SKM-1 treated with dmso at 0.1 percent for 144 hours (cell line): Measurements from ENCODE around the gene COCH.
"Not testable (repeated sequence)": the region's sequence is repeated elsewhere in the genome, so short reads cannot be mapped to it uniquely, and the experiment has no call there.

ENCODE experiments used
- DNase-seq: peaks from one replicate; lab custom pipeline; 2025; ENCODE audit not compliant: unreplicated experiment; lab: John Stamatoyannopoulos, UW

The COCH gene

DNA sequence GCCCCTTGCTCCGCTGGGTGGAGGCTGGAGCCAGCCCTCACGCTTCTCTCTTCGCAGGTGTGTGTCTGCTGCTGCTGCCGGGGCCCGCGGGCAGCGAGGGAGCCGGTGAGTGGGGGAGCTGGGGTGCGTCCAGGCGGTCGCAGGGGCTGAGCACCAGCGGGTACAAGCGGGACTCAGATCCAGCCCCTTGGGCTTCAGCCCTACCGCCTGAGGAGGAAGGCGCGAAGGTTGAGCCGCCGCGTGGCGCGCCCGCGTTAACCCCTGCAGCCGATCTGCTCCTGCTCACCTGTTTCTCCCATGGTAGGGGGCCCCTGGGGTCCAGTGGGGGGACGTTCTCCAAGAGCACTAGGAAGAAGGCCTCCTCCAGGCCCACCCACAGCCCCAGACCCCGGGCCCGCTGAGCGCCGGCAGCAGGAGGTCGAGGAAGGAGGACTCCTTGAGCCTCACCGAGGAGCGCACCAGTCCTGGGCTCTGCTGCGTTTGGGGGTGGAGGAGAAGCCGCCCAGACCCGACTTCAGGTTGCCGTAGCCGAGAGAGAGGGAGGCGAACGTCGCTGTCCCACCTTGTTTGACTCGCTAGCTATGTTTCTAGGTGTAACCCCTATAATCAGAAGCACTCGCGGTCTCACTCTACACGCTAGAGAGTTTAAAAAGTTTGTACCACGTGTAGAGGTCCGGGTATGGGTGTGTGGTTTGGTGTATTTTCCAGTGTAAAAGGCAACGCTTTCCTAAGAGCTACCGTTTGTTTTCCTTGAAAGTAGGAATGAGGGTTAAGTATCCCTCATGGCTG lies 834 bp downstream of the COCH start:
- no peak for DNase-seq

- no peak for DNase-seq
Measured at GRCh38 chr14:30875788-30876053, 1.4 kb downstream of the COCH start.

DNA sequence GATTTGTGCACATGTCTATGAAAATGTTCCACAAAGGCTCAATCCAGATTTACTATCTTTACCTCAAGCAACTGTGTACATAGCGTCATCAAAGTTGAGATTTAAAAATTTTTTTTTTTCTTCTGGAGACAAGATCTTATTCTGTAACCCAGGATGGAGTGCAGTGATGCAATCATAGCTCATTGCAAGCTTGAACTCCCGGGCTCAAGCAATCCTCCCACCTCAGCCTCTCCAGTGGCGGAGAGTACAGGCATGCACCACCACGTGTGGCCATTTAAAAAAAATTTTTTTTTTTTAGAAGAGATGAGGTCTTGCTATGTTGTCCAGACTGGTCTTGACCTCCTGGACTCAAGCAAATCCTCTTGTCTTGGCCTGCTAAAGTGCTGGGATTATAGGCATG lies 2.3 kb downstream of the COCH start:
- DNase-seq: no peak

DNA sequence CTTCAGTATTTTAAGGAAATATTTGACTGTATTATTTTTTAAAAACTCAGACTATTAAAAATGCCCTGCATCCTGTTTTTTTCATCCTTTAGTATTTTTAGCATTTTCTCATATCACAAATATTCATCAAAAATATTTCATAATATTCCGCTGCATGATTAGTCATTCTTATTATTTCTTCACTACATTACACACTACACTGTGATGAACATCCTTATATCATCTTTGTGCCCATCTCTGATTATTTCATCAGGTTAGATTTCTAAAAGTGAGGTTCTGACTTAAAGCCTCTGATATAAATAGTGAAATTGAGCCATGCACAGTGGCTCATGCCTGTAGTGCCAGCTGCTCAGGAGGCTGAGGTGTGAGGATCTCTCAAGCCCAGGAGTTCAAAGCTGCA lies 8.1 kb downstream of the COCH start:
- no peak for DNase-seq

DNA sequence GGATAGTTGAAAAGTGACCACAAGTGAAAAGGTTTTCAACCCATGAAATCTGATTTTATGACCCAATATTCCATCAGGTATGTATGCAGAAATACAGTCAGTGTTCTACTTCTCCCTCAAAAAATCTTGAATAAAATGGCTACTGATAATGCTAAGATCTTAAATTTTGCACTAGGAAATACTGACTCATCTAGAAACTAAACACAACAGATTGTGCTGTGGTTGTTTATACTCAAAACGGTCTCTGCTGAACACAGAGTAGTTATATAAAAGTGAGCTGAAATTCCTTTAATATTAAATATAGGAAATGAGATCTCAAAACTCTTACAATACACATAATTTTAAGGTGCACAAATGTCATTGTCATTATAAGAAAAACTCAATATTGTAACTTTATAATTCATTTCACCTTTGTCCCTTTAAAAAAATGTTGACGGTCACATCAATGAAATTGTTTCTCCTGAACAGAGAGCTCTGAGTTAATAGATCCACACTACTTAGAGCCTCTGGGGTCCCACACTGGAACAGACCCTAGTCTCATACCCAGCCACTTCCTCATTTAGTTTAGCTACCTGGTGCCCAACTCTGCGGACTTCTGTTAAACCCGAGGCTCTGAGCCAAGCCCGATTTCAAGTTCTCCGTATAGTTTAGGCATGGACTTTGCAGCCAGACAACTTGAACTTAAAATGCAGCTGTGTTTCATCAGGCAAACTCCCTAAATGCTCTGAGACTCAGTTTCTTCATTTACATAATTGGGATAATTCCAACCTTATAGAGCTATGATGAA lies 9.3 kb downstream of the COCH start:
- DNase-seq: no peak

GRCh38 chr14:30884901-30885300 lies 10.5 kb downstream of the COCH start:
- DNase-seq: no peak

DNA sequence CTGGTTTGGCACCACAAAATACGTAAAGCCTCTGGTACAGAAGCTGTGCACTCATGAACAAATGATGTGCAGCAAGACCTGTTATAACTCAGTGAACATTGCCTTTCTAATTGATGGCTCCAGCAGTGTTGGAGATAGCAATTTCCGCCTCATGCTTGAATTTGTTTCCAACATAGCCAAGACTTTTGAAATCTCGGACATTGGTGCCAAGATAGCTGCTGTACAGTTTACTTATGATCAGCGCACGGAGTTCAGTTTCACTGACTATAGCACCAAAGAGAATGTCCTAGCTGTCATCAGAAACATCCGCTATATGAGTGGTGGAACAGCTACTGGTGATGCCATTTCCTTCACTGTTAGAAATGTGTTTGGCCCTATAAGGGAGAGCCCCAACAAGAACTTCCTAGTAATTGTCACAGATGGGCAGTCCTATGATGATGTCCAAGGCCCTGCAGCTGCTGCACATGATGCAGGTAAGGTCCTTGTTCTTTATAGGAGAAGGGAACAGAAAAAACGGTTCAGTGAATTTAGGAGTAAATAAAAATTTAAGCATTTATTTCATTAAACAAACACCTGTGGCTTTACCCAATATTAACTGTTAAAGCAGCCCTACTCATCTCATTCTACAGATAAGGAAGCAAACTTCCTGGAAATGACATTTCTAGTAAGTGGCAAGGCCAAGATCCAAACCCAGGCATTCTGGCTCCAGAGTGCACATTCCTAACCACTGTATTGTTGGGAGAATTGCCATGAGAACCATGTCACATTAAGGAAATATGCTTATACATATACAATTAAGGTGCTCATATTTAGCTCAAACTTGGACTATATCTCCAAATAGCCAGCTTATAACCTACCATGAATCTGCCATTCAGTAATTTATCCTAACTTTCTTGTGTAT lies 11.7 kb downstream of the COCH start:
- no peak for DNase-seq

DNA sequence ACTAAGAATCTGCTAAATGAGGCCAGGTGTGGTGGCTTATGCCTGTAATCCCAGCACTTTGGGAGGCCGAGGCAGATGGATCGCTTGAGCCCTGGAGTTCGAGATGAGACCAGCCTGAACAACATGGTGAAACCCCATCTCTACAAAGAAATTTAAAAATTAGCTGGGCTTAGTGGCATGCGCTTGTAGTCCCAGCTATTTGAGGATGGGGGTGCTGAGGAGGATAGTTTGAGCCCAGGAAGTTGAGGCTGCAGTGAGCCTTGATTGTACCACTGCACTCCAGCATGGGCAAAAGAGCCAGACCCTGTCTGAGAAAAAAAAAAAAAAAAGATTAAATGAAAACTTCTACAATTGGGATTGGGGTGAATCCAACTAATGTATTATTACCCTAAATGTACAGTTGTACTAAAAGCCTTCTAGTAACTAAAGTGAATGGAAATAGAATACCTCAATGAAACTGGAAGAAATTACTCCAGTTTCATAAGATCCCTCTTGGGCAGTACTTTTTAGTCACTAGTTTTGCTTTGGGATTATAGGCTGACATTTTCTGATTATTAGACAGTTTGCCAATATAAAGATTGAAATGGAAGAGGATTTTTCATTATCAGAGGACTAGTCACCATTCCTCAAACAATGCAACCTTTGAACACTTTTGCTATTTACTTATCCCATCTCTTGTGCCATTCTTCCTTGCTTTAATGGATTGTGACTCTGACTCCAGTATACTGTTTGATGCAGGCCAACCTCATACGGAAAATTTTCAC lies 14.3 kb downstream of the COCH start:
- DNase-seq: no peak

DNA sequence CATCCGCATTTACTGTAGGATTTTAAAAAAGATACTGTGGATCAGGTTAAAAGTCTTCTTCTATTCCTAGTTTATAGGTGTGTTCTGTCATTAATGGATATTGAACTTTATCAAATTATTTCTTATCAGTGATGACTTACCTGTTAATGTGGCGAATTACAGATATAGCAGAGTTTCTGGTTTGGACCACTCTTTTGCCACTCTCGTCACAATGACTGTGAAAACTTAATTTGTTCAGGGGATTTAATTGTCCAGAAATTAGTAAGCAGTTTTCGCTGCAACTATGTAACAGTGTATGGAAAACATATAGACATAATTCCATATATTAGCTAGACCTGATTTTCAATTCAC lies 14.9 kb downstream of the COCH start:
- no peak for DNase-seq

DNA sequence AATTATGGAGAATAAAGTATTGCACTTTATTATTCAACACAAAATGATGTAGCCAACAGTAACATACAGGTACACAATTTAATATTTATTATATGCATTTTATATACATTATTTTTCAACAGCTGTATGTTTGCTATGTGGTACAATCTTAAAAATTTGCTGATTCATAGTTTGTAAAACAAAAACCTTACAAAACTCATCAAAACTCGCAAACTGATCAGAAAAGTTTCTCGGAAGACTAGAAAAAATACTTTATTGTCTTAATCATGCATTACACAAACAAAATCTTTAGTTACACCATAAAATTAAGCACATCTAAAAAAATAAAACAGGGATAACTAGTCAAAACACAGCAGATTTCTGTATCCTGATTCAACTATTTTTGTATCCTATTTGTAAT lies 19.5 kb downstream of the COCH start:
- DNase-seq: no peak

- DNase-seq: no peak
Measured at GRCh38 chr14:30894923-30895515, 20.7 kb downstream of the COCH start.

GRCh38 chr14:30896435-30896834 lies 22.1 kb downstream of the COCH start:
- DNase-seq: no peak

GRCh38 chr14:30897121-30897520 lies 22.8 kb downstream of the COCH start:
- not testable (repeated sequence) for DNase-seq

DNA sequence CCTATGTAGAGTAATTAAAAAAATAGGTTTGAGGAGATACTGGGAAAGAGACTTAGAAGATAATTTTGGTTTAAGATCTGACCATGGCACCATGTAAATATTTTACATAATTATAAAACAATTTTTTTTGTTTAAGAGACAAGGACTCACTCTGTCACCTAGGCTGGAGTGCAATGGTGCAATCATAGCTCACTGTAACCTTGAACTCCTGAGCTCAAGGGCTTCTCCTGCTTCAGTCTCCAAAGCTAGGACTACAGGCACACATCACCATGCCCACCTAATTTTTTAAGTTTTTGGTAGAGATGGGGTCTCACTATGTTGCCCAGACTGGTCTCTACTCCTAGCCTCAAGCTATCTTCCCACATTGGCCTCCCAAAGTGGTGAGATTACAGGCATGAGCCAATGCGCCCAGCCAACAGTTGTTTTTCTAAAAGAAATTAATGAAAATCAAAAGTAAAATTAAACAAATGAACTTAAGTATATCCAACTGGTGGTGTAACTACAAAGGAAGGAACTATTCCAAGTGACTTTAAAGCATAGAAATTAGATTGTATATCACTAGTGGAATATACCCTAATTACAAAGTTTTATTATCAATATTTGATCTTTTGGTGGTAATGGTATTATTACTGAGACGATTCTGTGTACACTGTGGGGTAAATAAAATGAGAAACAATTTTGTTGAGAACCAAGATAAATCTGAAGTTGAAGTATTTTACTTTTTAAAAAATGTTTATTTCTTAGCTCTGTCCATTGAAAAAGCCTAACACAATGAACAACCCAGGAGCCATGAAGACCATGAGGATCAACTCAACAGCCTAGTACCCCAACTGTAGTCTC lies 29.1 kb downstream of the COCH start:
- DNase-seq: no peak

- no peak for DNase-seq
Measured at GRCh38 chr14:30906752-30907658, 32.6 kb downstream of the COCH start.

GRCh38 chr14:30907659-30908057 lies 33.3 kb downstream of the COCH start:
- DNase-seq: no peak

DNA sequence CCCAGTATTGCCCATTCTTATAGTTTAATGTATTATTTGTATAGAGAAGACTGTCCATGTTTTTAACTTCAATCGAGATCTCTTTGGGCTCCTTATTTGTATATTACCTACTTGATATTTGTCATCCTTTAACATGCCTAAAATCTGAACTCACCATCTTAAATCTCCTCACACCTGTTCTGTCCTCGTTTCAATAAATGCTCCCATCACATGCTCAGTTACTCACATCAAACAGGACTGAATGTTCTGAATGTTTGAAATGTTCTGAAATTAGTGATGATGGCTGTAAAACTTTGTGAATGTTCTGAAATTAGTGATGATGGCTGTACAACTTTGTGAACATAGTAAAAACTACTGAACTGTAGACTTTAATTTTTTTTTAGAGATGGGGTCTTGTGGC lies 34.5 kb downstream of the COCH start:
- DNase-seq: no peak

GRCh38 chr14:30914812-30915211 lies 40.5 kb downstream of the COCH start:
- no peak for DNase-seq

GRCh38 chr14:30915596-30915995 lies 41.2 kb downstream of the COCH start:
- no peak for DNase-seq
